Measurements from ENCODE around the gene PNLDC1.
"Not testable (repeated sequence)": the region's sequence is repeated elsewhere in the genome, so short reads cannot be mapped to it uniquely, and the experiment has no call there.

The PNLDC1 gene

DNA sequence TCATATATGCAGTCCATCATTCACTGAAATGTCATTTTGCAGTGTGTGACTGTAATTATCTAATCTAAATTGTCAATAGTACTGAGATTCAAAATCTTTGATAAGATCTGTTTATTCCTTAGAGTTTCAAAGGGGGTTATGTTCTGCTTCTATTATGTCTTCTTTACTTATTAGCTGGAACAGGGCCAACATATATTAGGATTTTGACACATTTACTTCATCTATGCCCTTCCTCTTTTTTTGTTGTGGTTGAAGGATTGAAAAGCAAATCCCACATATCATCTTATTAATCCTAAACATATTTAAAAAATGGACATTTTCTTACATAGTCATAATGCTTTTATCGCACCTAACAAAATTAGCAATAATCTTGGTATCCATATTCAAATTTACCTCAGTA lies 60.4 kb downstream of the PNLDC1 start:
- in situ Hi-C loops (cut with HindIII; ENCODE audit: low sequenced_read_pairs), result no loop called here
- TF ChIP-seq, protein P1, sequence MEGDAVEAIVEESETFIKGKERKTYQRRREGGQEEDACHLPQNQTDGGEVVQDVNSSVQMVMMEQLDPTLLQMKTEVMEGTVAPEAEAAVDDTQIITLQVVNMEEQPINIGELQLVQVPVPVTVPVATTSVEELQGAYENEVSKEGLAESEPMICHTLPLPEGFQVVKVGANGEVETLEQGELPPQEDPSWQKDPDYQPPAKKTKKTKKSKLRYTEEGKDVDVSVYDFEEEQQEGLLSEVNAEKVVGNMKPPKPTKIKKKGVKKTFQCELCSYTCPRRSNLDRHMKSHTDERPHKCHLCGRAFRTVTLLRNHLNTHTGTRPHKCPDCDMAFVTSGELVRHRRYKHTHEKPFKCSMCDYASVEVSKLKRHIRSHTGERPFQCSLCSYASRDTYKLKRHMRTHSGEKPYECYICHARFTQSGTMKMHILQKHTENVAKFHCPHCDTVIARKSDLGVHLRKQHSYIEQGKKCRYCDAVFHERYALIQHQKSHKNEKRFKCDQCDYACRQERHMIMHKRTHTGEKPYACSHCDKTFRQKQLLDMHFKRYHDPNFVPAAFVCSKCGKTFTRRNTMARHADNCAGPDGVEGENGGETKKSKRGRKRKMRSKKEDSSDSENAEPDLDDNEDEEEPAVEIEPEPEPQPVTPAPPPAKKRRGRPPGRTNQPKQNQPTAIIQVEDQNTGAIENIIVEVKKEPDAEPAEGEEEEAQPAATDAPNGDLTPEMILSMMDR (IDR thresholded peaks at IDR 0.05; ENCODE audit: low read depth, low read length, missing control alignments), result no peak
- no peak for DNase-seq (ENCODE audit: low read depth)

DNA sequence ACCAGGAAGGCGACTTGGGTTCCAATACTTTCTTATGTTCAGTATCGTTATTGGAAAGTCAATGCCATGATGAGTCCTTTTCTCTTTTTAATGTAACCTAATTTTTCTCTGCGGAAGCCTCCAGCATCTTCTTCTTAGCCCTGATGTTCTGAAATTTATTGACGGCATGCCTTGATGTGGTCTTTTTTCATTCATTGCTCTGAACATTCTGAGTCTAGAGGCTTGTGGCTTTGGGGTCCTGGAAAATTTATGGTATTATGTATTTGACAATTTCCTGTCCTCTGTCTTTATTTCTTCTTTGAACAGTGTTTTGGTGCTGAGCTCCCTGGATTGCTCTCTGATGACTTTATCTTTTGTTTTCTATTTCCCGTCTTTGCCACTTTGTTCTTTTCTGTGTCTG lies 62.0 kb downstream of the PNLDC1 start:
- DNase-seq (ENCODE audit: low read depth), result no peak
- in situ Hi-C loops (cut with HindIII; ENCODE audit: low sequenced_read_pairs), result no loop called here
- TF ChIP-seq, protein P1 (IDR thresholded peaks at IDR 0.05; ENCODE audit: low read depth, low read length, missing control alignments), result no peak
- no peak overlapping the region for H3K4me3 ChIP-seq (ENCODE audit: low read depth, low read length)

More for the DNA sequence above, 60.4 kb downstream of the PNLDC1 start:
- no peak overlapping the region for H3K4me3 ChIP-seq (ENCODE audit: low read depth, low read length)

DNA sequence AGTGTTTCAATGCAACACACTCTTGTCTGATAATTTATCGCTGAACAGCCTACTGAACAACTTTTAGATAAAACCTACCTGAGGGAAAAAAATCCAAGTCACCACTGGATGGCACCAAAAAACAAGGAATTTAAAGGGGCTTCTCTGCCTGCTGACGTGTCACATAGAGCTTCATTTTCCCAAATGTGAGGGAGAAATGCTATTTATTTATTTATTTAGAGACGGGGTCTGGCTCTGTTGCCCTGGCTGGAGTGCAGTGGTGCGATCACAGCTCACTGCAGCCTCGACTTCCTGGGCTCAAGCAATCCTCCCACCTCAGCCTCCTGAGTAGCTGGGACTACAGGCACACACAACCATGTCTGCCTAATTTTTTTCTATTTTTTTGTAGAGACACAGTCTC lies 63.3 kb downstream of the PNLDC1 start:
- peak; percentile 65 for DNase-seq (ENCODE audit: low read depth)
- in situ Hi-C loops (cut with HindIII; ENCODE audit: low sequenced_read_pairs); H3K4me3 ChIP-seq (ENCODE audit: low read depth, low read length): not testable (repeated sequence)
- TF ChIP-seq, protein P1 (IDR thresholded peaks at IDR 0.05; ENCODE audit: low read depth, low read length, missing control alignments), result peak; percentile 37

DNA sequence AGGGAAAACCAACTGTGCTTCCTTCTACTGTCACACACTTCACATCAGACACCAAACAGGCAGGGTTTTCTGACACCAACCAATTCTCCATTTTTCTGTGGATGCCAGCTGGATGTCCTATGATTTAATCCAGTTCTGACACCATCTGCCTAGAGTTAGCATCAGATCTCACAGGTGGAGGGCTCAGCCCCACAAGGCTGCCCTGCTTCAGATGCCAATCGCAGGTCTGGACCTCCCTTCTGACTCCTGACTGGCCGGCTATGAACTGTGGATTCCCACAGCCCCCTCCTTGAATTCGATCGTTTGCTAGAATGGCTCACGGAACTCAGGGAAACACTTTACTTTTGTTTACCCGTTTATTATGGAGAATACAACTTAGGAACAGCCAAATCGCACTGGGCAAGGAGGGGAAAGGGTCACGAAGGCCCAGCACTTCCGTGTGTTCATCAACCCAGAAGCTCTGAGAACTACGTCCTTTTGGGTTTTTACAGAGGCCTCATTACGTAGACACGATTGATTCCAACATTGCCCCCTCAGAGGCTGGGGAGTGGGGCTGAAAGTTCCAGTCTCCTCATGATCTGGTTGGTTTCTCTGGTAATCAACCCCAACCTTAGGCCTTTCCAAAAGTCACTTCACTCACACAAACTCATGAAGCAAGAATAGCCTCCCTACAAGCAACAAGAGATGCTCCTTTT lies 65.3 kb downstream of the PNLDC1 start:
- DNase-seq (ENCODE audit: low read depth), result no peak
- TF ChIP-seq, protein P1 (IDR thresholded peaks at IDR 0.05; ENCODE audit: low read depth, low read length, missing control alignments), result no peak
- in situ Hi-C loops (cut with HindIII; ENCODE audit: low sequenced_read_pairs), result loop anchor here (5.0 kb wide), 1 partner anchor 97 kb away; no protein-coding TSS in a partner anchor
- no peak overlapping the region for H3K4me3 ChIP-seq (ENCODE audit: low read depth, low read length)

DNA sequence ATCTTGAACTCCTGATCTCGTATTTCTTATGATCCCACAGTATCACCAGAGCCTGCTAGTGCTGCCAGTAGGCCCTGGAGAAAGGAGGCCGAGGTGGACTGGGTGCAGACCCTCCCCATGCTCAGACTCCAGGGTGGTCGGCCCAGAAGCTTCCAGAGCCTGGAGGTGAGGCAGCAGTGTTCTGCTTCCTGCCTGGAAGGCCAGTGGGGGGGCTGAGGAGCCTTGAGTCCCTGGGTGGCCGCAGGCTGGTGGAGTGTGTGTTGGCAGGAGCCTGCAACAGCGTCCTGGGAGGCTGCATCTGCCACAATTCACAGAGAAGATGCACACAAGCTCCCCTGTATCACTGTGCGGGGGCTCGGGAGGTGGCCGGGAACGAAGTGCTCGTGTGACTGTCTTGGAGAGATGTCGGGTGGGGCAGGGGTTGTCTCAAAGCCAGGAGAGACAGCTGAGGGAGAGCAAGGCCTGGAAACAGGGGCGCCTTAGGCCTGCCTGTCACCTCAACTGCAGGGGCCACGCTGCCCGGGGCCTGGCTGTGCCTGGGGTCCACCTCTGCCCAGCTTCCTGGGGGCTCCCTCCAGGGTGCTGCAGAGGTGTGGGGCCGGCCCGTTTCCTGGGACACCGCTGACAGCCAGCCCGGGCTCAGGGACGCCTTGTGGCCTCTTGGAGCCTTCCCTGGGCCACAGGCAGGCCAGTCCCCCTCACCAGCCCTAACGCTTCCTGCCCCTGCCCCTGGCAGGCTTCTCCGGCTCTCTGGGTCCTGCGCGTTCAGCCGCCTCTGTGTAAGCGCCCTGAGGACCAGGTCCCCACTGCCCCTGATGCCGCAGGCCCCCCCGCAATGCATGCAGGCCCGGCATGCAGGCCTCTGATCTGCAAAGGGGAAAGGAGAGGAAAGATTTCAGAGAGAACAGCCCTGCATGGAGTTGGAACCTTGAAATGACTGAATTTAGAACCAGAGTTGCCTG lies 66.5 kb downstream of the PNLDC1 start:
- H3K4me3 ChIP-seq (ENCODE audit: low read depth, low read length), result no peak overlapping the region
- in situ Hi-C loops (cut with HindIII; ENCODE audit: low sequenced_read_pairs), result loop anchor here (5.0 kb wide), 1 partner anchor 96 kb away; no protein-coding TSS in a partner anchor
- TF ChIP-seq, protein P1 (IDR thresholded peaks at IDR 0.05; ENCODE audit: low read depth, low read length, missing control alignments), result no peak
- no peak for DNase-seq (ENCODE audit: low read depth)

Data from astrocyte of the cerebellum (primary cell).